Tibial nerve (tissue), 4 donors: ENCODE data around the gene NACA.

Experiments
- EP300 ChIP-seq, 2 donors: sonication (generic); formaldehyde crosslinking; IDR thresholded peaks; one replicate each; pipeline ENCODE4 v1.6.1; 2017; ENCODE audit warnings: antibody characterized with exemption in 2 of 2, mild to moderate bottlenecking in 1 of 2
- TF ChIP-seq, protein P1 (sequence below), 5 experiments: fragments of 200-600 bp in 3 of 5; fragments of 450-650 bp in 2 of 5; sonication (generic) in 3 of 5; IDR thresholded peaks; one replicate each; pipeline ENCODE4 v1.5.1; 2016 to 2019; ENCODE audit warnings: antibody characterized with exemption in 5 of 5, mild to moderate bottlenecking in 3 of 5, moderate library complexity in 2 of 5

GRCh38 chr12:56751712-56752598, 26.9 kb upstream of the NACA start, which contains the start of gene PRIM1:
- peak; percentile 29 to 80 for TF ChIP-seq EP300 (IDR thresholded peaks at IDR 0.05)
- TF ChIP-seq, protein P1, sequence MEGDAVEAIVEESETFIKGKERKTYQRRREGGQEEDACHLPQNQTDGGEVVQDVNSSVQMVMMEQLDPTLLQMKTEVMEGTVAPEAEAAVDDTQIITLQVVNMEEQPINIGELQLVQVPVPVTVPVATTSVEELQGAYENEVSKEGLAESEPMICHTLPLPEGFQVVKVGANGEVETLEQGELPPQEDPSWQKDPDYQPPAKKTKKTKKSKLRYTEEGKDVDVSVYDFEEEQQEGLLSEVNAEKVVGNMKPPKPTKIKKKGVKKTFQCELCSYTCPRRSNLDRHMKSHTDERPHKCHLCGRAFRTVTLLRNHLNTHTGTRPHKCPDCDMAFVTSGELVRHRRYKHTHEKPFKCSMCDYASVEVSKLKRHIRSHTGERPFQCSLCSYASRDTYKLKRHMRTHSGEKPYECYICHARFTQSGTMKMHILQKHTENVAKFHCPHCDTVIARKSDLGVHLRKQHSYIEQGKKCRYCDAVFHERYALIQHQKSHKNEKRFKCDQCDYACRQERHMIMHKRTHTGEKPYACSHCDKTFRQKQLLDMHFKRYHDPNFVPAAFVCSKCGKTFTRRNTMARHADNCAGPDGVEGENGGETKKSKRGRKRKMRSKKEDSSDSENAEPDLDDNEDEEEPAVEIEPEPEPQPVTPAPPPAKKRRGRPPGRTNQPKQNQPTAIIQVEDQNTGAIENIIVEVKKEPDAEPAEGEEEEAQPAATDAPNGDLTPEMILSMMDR (IDR thresholded peaks at IDR 0.05) = peak; percentile 15 to 57 (median 46)
